ENCODE results near the gene SRPX2.
"Not testable (repeated sequence)": the region's sequence is repeated elsewhere in the genome, so short reads cannot be mapped to it uniquely, and the experiment has no call there.

The SRPX2 gene

GRCh38 chrX:100696699-100697351, 52.8 kb downstream of the SRPX2 start:
- no peak for DNase-seq (ENCODE audit: low spot score)

- no peak for DNase-seq (ENCODE audit: low spot score)
These were observed 54.6 kb downstream of the SRPX2 start for GRCh38 chrX:100698551-100698950.

DNA sequence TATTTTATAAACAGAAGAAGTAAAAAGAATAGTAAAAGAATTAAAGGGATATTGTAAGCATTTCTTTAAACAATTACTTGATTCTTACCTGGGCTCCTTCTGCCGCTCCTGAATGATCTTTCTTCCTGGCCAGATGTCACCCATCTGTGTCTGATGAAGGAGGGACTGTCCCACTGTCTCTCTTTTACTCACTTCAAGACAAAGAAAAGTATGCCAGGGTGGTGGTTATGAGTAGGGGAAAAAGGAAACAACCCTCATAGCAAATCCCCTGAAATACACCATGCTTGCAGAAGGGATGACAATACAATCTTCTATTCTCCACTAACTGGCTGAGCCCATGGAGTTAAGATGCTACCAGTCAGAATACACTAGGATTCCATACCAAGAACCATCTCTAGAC, 56.8 kb downstream of the SRPX2 start:
- no peak for DNase-seq (ENCODE audit: low spot score)

DNA sequence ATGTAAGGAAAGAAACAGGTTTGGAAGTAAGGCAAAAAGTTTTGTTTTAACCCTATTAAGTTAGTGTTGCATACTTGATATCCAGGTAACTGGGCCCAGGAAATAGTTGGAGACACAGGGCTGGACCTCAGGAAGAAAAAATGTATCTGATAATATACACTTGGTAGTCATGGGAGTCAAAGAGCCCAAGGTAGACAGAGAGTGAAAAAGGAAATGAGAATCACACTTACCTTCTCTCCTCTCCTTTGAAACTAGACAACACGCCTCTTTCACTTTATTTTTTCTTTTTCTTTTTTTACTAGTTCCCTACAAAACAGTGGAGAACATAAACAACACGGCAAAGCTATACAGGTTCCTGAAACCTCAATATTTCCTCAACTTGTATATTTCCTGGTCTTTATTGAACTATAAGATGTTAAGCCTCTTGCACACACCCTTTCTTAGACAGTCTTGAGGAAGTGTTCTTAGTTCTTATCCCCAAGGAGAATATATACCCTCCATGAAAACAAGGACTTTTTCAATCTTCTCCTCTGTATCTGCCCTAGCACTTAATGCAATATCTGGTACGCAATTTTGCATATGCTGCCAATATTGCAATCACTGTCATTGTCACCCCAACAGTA, 60.7 kb downstream of the SRPX2 start:
- DNase-seq (ENCODE audit: low spot score): no peak

- no peak for DNase-seq (ENCODE audit: low spot score)
These were observed 66.8 kb downstream of the SRPX2 start for GRCh38 chrX:100710816-100711215.

DNA sequence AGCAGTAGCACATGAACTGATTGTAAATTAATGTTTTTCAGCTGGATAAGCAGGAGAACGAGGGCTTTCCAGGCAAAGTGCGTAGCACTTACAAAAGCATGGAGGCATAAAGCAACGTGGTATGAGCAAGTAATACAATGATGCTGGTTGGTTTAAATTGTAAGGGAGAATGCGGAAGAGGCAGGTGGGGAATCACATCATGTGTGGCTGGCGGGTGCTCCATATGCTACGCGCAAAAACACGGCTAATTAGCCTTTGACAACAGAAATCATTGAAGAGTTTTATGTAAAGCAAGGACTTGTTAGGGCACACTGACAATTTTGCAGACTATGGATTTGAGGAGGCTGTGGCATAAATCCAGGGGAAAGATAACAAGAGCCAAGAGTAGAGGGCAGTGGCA, 73.4 kb downstream of the SRPX2 start:
- DNase-seq (ENCODE audit: low spot score): no peak

DNA sequence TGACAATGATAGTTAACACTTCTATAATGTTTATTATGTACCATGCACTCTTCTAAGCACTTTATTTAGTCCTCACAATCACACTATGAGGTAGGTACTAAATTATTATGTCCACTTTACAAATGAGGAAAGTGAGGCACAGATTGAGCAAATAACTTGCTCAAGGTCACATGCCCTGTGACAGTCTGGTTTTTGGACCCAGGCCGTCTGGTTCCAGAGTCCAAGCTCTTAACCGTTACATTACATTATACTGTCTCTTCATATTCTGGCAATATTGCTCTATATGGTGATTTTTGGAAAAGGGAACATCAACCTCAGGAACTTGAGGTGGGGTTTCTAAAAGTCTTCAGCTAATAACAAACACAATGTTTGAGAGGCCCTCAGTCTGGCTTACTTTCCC, 75.1 kb downstream of the SRPX2 start:
- DNase-seq (ENCODE audit: low spot score): no peak

- no peak for DNase-seq (ENCODE audit: low spot score)
These were observed 76.3 kb downstream of the SRPX2 start for GRCh38 chrX:100720301-100720700.

- DNase-seq (ENCODE audit: low spot score): no peak
These were observed 77.3 kb downstream of the SRPX2 start for GRCh38 chrX:100721328-100721727.

GRCh38 chrX:100724006-100724405, 80.0 kb downstream of the SRPX2 start:
- not testable (repeated sequence) for DNase-seq (ENCODE audit: low spot score)

Measured in RKO (cell line).